ACHN (cell line): ENCODE results near the gene LRCH1.

ENCODE experiments used
- DNase-seq: peaks from one replicate; pipeline ENCODE4 v3.0.0-alpha.2; 2015
- in situ Hi-C: cut with HindIII; loops from 2 replicates; pipeline ENCODE4 v1.10.0; 2017; ENCODE audit warnings: low sequenced_read_pairs, low pct_ligation_motif_present, low pct_unique_long_range_greater_than_20kb

Gene LRCH1

GRCh38 chr13:46642254-46642653 is 89.3 kb downstream of the LRCH1 start:
- no peak for DNase-seq
- in situ Hi-C loops = no loop called here

GRCh38 chr13:46643165-46643777 is 90.3 kb downstream of the LRCH1 start:
- in situ Hi-C loops = no loop called here
- no peak for DNase-seq

- no peak for DNase-seq
- in situ Hi-C loops = no loop called here
Measured at GRCh38 chr13:46644816-46645215, 91.8 kb downstream of the LRCH1 start.

GRCh38 chr13:46647512-46648065 is 94.6 kb downstream of the LRCH1 start:
- in situ Hi-C loops = no loop called here

GRCh38 chr13:46648166-46648607 is 95.2 kb downstream of the LRCH1 start:
- peak; percentile 61 for DNase-seq

More at GRCh38 chr13:46647512-46648065, 94.6 kb downstream of the LRCH1 start:
- DNase-seq = no peak

GRCh38 chr13:46649816-46650215 is 96.8 kb downstream of the LRCH1 start:
- DNase-seq = no peak
- in situ Hi-C loops = no loop called here

More at GRCh38 chr13:46648166-46648607, 95.2 kb downstream of the LRCH1 start:
- in situ Hi-C loops = no loop called here

- in situ Hi-C loops = no loop called here
- DNase-seq = no peak
Measured at GRCh38 chr13:46654951-46655350, 102.0 kb downstream of the LRCH1 start.

- in situ Hi-C loops = no loop called here
- DNase-seq = no peak
Measured at GRCh38 chr13:46655377-46656180, 102.6 kb downstream of the LRCH1 start.

- peak; percentile 30 for DNase-seq
- in situ Hi-C loops = no loop called here
Measured at GRCh38 chr13:46656786-46657185, 103.8 kb downstream of the LRCH1 start.

- DNase-seq = no peak
- in situ Hi-C loops = no loop called here
Measured at GRCh38 chr13:46659413-46660065, 106.6 kb downstream of the LRCH1 start.

GRCh38 chr13:46660416-46660815 is 107.4 kb downstream of the LRCH1 start:
- in situ Hi-C loops = no loop called here
- no peak for DNase-seq

- no peak for DNase-seq
- in situ Hi-C loops = no loop called here
Measured at GRCh38 chr13:46660857-46661256, 107.9 kb downstream of the LRCH1 start.

GRCh38 chr13:46662690-46663089 is 109.7 kb downstream of the LRCH1 start:
- DNase-seq = no peak
- in situ Hi-C loops = no loop called here

- no peak for DNase-seq
- in situ Hi-C loops = no loop called here
Measured at GRCh38 chr13:46663206-46664037, 110.5 kb downstream of the LRCH1 start.

GRCh38 chr13:46664195-46664594 is 111.2 kb downstream of the LRCH1 start:
- in situ Hi-C loops = no loop called here
- no peak for DNase-seq

- in situ Hi-C loops = no loop called here
- DNase-seq = no peak
Measured at GRCh38 chr13:46665248-46665632, 112.3 kb downstream of the LRCH1 start.

- in situ Hi-C loops = no loop called here
Measured at GRCh38 chr13:46665633-46666482, 112.9 kb downstream of the LRCH1 start.

More at GRCh38 chr13:46665633-46666482, 112.9 kb downstream of the LRCH1 start:
- no peak for DNase-seq
